Fibroblast of skin of left quadriceps (primary cell): Measurements from ENCODE around the gene KPNA4.
"Not testable (repeated sequence)": the region's sequence is repeated elsewhere in the genome, so short reads cannot be mapped to it uniquely, and the experiment has no call there.

Source experiments
- DNase-seq, 2 experiments: peaks; one replicate each; pipeline ENCODE4 v3.0.0-alpha.2; 2013; ENCODE audit warnings: low read depth in 2 of 2

The KPNA4 gene

DNA sequence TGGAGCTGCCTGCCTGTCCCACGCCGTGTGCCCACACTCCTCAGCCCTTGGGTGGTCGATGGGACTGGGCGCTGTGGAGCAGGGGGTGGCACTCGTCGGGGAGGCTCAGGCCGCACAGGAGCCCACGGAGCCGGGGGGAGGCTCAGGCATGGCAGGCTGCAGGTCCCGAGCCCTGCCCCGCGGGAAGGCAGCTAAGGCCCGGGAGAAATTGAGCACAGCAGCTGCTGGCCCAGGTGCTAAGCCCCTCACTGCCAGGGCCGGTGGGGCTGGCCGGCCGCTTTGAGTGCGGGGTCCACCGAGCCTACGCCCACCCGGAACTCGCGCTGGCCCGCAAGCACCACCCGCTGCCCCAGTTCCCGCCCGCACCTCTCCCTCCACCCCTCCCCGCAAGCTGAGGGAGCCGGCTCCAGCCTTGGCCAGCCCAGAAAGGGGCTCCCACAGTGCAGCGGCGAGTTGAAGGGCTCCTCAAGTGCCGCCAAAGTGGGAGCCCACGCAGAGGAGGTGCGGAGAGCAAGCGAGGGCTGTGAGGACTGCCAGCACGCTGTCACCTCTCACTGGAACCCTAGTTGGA lies 8.7 kb upstream of the KPNA4 start:
- DNase-seq = not testable (repeated sequence)

DNA sequence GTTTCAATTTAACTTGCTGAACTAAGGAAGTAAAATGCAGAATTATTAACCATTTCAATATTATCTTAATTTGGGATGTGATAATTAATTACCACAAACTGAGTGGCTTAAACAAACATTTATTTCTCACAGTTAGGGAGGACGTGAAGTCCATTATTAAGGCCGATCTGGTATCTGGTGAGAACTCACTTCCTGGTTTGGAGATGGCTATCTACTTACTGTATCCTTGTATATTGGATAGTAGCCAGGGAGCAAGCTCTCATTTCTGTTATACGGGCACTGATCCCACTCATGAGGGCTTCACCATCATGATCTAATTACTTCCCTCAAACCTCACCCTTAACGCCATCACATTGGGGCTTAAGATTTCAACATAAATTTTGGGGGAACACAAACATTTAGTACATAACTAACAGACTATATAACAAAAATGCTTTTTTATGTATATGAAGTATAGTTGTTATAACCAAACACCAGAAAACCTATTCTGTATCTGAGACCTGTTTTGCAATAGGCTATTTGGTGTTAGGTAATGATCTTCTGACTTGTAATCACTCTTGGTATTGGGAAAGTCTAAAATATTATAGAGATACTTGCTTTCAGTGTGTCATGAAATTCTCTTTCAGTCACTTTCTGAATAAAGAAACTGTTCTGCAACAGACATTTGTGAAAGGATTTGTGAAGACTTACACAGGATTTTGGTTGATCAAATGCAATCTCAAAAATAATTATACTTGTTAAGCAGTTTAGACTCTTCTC lies 4.7 kb upstream of the KPNA4 start:
- no peak for DNase-seq

DNA sequence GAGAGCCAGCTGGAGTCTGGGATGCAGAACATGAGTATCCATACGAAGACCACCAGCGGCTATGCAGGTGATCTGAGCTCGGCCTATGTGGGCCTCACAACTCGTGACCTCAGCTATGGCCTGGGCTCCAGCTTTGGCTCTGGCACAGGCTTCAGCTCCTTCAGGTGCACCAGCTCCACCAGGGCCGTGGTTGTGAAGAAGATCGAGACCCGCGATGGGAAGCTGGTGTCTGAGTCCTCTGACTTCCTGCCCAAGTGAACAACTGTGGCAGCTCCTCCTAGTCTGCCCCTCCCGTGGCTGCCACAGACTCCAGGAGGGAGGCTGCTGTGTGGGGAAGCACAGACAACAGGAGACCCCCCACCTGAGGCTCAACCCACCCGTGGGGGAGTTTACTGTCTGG lies 3.6 kb upstream of the KPNA4 start:
- DNase-seq = no peak

GRCh38 chr3:160567774-160568173 lies 2.4 kb upstream of the KPNA4 start:
- DNase-seq = no peak

GRCh38 chr3:160566499-160566898 lies 1.1 kb upstream of the KPNA4 start:
- no peak for DNase-seq

GRCh38 chr3:160564949-160565441 lies 376 bp downstream of the KPNA4 start:
- peak in 1 of 2 experiments; percentile 28 for DNase-seq

DNA sequence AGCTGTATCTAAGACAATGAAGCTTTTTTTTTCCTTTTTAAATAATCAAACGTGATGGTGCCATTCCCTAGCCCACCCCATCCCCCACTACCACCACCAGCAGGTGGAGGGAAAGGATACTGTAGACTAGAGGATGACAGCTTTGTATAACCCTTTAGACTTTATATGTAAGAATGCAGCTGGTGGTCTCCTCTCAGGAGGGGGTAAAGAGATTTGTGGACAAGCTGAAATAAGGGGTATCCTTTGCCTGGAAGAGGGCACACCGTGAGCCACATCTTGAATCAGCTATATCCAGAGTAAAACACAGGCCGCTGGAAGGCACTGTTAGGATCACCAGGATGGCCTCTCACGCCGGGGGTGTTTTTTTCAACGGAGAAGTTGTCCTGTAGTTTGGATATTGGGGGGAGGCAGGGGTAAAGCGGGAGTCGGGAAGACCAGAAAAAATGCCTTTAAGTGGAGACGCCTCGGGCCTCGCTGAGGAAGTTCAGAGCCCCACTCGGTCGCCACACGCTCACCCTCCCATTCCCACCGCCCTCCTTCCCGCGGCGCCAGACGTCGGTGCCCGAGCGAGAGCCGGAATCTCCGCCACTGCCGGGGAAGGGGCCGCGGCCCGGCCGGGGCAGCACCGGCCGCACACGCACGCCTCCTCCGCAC lies 986 bp downstream of the KPNA4 start:
- DNase-seq = no peak

DNA sequence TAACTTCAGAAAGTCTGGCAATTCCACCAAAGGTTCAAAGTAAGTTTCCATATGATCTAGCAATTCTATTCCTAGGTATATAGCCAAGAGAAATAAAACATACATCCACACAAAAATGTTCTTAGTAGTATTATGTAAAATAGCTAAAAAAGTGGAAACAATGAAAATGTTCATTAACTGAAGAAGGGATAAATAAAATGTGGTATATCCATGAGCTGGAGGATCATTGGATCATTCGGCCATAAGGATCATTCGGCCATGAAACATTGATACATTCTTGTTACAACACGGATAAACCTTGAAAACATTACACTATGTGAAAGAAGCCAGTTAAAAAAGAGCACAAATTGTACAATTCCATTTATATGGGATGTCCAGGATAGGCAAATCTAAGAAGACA lies 2.4 kb downstream of the KPNA4 start:
- DNase-seq = no peak

DNA sequence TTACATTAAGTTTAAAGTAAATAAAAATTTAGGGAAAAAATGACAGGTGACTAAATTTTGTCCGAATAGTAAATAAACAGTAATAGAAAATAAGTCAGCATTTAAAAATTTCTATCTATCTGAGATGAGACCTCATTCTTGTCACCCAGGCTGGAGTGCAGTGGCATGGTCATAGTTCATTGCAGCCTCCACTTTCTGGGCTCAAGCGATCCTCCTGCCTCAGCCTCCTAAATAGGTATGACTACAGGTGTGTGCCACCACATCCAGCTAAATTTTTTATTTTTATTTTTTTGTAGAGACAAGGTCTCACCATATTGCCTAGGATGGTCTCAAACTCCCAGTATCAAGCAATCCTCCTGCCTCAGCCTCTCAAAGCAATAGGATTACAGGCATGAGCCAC lies 7.8 kb downstream of the KPNA4 start:
- no peak for DNase-seq

DNA sequence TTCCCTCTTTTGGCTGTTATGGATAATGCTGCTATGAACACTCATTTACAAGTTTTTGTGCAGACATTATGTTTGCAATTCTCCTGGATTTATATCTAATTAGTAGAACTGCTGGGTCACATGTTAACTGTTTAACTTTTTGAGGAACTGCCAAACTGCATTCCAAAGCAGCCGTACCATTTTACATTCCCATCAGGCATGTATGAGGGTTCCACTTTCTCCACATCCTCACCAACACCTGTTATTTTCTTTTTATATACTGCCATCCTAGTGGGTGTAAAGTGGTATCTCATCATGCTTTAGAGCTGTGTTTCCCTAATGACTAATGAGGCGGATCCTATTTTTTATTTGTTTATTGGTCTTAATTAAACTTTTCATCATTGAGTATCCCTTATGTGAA lies 9.2 kb downstream of the KPNA4 start:
- DNase-seq = no peak

DNA sequence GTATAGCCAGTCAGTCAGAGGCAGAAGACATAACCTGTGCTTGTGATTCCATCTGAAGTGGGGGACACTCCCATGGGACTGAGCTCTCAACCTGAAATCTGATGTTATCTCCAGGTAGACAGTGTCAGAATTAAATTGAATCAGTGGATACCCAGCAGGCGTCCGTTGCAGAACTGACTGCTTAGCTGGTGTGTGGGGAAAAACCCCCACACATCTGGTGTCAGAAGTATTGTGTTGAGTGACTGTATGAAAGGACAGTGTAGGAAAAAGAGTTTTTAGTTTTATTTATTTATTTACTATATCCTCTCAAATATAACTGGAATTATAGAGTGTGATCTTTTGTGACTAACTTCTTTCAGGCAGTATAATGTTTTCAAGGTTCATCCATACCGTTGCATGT lies 10.4 kb downstream of the KPNA4 start:
- no peak for DNase-seq

DNA sequence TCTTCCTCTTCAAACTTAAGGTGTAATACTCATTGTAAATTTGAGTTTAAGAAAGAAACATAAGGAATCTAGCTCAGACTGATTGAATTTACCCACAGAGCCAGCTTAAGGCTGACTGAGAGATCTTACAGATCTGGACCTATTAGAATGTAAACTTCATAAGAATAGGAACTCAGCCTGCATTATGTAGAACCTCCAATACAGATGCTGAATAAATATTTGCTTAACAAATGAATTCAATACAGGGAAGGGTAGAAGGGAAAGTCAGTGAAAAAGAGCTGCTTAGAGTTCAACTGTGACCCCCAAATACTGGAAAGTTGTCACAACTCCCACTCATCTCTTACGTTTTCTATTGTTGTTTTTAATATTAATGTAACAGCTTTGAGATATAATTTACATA lies 11.5 kb downstream of the KPNA4 start:
- no peak for DNase-seq

DNA sequence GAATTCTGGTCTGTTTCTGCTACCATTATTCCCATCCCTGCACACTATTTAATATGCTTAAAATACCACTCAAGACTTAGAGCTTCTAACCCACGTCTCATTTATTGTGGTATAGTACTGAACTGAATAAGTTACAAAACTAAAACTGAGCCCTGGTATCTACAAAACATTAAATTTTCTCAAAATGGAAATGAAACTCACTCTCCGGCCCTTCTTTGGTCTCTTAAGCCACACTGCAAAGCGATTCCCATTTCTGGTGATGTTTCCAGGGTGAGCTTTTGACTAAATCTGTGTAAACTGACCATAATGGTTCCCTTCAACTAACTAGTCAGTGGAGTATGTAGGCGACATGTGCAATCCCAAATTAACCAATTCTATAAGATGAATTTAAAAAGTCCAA lies 18.6 kb downstream of the KPNA4 start:
- DNase-seq = no peak

- DNase-seq = no peak
Measured at GRCh38 chr3:160545504-160545871, 19.9 kb downstream of the KPNA4 start.

GRCh38 chr3:160544844-160545503 lies 20.4 kb downstream of the KPNA4 start:
- DNase-seq = no peak

- peak in 1 of 2 experiments; percentile 15 for DNase-seq
Measured at GRCh38 chr3:160540551-160540950, 24.8 kb downstream of the KPNA4 start.

DNA sequence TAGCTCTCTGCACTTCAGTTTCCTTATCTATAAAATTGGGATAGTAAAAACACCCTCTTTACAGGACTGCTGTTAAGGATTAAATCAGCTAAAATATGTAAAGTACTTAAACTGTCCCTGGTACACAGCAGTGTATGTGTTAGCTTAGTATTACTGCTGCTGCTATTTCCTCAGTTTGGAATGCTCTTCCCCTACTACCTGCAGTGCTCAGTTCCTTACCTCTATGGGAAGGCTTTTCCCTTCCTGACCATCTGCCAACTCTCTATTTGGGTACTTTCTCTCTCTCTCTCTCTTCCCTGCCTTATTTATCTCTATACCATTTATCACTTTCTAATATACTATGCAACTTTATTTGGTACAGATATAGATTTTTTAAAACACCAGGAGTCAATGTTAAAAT lies 26.5 kb downstream of the KPNA4 start:
- no peak for DNase-seq

GRCh38 chr3:160537729-160538128 lies 27.6 kb downstream of the KPNA4 start:
- DNase-seq = no peak

DNA sequence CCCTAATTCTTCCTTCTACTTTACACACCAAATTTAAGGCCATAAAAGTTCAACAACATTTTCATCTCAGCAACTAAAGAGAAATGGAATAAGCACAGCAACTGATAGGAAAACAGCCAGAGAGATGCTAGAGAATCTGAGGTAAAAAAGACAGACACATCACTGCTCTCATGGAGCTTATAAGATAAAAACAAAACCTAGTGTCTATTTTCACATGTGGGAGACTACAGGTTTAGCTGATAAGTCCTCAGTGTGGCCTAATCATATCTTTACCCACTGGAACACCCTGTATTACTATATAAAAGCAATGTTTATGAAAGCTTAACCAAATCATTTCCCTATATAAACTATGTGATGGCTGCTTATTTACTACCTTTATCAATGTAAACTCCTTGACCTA lies 33.0 kb downstream of the KPNA4 start:
- DNase-seq = no peak

DNA sequence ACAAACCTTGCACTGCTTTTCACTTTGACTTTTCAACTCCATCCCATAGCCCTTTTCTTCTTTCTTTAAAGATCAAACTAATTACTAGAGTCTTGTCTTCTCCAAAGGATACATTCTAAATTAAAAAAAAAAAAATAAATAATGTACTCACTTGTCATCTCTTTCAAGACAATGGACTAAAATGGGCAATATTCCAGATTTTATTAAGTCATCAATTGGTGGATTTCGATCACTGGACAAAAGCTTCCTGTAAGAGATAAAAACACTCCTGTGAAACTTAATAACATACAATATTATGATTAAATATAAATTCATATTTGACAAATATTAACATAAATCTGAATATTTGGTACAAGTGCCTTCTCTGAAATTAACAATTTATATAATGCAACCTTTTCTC lies 34.1 kb downstream of the KPNA4 start:
- DNase-seq = no peak

- not testable (repeated sequence) for DNase-seq
Measured at GRCh38 chr3:160516391-160516790, 49.0 kb downstream of the KPNA4 start.

GRCh38 chr3:160501325-160501724 lies 64.0 kb downstream of the KPNA4 start:
- DNase-seq = no peak

DNA sequence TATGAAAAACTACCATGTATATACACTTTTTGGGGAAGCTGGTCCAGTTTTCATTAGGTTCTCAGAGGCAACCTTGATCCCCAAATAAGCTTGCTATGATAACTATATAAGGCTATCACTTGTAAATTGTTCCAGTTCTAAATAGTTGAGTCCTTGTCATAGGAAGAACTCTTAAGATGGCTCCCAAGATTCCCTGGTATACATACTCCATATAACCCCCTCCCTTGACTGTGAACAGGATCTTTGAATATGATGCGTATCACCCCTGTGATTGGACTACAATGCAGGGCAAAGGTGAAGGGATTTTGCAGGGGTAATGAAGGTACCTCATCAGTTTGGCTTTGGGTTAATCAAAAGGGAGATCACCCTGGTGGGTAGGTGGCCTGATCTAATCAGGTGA lies 67.2 kb downstream of the KPNA4 start:
- no peak for DNase-seq
